Measurements from ENCODE around the gene SLIT2. TPM values are rescaled to one million over a fixed set of nuclear protein-coding genes. Genes with fewer than 3 reads are reported as not detected.

SLIT2 gene
- total RNA-seq, 6 donors from 2014 or later: 35.1 to 102 (median 53.3) TPM

DNA sequence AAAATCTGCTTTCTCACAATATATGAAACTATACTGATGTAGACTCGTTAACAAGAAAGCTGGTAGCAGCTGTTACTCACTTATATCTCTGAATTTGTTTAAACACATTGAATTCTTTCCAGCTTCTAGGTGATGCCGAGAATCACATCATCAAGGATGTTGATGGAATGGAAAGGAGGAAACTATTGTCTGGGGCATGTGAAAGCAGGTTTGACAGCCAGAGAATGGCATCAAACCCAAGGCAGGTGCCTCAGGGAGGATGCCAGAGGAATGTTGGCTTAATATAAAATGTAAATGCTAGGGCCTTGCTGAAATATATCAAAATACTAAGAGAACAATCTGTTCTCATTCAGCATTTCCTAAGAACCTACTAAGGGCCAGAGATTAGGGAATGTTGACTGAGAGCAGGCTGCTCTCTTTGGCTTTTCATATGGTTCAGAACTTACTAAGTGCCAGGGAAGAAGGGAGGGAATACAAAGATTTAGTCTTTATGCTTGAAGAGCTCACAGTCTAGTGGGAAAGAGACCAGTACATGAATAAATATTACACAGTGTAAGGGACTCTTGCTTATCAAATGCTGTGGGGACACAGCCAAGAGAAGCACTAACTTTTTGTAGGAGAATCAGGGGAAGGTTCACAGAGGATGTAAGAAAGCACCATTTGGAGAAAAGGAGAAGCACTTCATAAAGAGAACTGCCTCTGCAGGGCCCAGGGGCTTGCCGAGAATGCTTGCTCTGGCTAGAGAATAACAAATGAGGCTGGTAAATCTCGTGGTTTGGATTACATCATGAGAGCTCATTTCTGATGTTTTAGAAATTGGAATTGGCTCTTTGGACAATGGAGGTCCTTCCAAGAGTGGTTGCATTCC lies 14.7 kb downstream of the SLIT2 start:
- DNase-seq: no peak
- H3K27ac ChIP-seq: peak overlapping the region in 2 of 4 donors; percentile 27 to 61
- no peaks in the 10 kb centered on the region for H3K9me3 ChIP-seq
- no peaks in the 10 kb centered on the region for H3K36me3 ChIP-seq
- WGBS, 2 donors: 48 to 60% methylated on average over 4 of the region's 4 CpGs
- no peak overlapping the region for H3K4me3 ChIP-seq
- peak in 1 of 2 donors; percentile 79 for ATAC-seq (ENCODE audit: low FRiP score in 2 of 2)
- H3K4me1 ChIP-seq: no peaks in the 10 kb centered on the region
- H3K27me3 ChIP-seq: no peaks in the 10 kb centered on the region
- no peak for TF ChIP-seq CTCF (IDR thresholded peaks at IDR 0.05)
- TF ChIP-seq POLR2A (IDR thresholded peaks at IDR 0.05): no peak
- no peak for TF ChIP-seq POLR2AphosphoS5 (IDR thresholded peaks at IDR 0.05)
- TF ChIP-seq EP300 (IDR thresholded peaks at IDR 0.05): no peak

DNA sequence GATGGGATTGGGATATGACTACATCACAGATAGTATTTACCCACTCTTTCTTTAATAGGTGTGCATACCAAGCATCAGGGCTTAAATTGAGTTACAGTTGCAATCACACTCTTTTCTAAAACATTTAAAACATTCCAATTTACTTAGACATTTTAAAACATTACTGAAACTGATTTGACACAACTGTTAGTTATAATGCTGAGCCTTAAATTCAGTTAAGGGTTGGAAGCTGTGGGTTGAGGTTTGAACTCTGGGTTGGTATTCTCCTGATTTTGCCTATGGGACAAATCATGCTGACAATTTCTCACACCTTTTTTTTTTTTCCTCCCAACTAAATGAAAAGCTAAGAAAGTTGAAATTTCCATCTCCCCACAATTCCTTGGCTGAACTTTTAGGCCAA lies 16.3 kb downstream of the SLIT2 start:
- H3K27me3 ChIP-seq: no peaks in the 10 kb centered on the region
- H3K9me3 ChIP-seq: no peaks in the 10 kb centered on the region
- TF ChIP-seq POLR2A (IDR thresholded peaks at IDR 0.05): no peak
- TF ChIP-seq EP300 (IDR thresholded peaks at IDR 0.05): no peak
- no peak for TF ChIP-seq CTCF (IDR thresholded peaks at IDR 0.05)
- no peak for TF ChIP-seq POLR2AphosphoS5 (IDR thresholded peaks at IDR 0.05)
- no peak for ATAC-seq (ENCODE audit: low FRiP score in 2 of 2)
- no peaks in the 10 kb centered on the region for H3K36me3 ChIP-seq
- no peak overlapping the region for H3K27ac ChIP-seq
- no peak for DNase-seq
- no peak overlapping the region for H3K4me3 ChIP-seq
- no peaks in the 10 kb centered on the region for H3K4me1 ChIP-seq

- Histone ChIP-seq H3K27me3 (no peaks in the 10 kb centered on the region), H3K9me3 (no peaks in the 10 kb centered on the region), H3K4me1 (no peaks in the 10 kb centered on the region), H3K36me3 (no peaks in the 10 kb centered on the region), H3K27ac (no peak overlapping the region), H3K4me3 (no peak overlapping the region)
- TF ChIP-seq POLR2AphosphoS5 (IDR thresholded peaks at IDR 0.05): no peak
- no peak for TF ChIP-seq POLR2A (IDR thresholded peaks at IDR 0.05)
- TF ChIP-seq CTCF (IDR thresholded peaks at IDR 0.05): no peak
- TF ChIP-seq EP300 (IDR thresholded peaks at IDR 0.05): no peak
- DNase-seq (no peak), ATAC-seq (ENCODE audit: low FRiP score in 2 of 2) (no peak)
- 61 to 63% methylated on average over 1 of the region's 1 CpG for WGBS, 2 donors
Observed at GRCh38 chr4:20269320-20269719, 17.6 kb downstream of the SLIT2 start.

- WGBS, 2 donors: 47 to 53% methylated on average over 3 of the region's 3 CpGs
- Histone ChIP-seq H3K36me3 (no peaks in the 10 kb centered on the region), H3K27me3 (no peaks in the 10 kb centered on the region), H3K27ac (no peak overlapping the region), H3K9me3 (no peaks in the 10 kb centered on the region), H3K4me3 (no peak overlapping the region), H3K4me1 (no peaks in the 10 kb centered on the region)
- DNase-seq (no peak), ATAC-seq (ENCODE audit: low FRiP score in 2 of 2) (no peak)
- TF ChIP-seq POLR2A (IDR thresholded peaks at IDR 0.05) (no peak), POLR2AphosphoS5 (IDR thresholded peaks at IDR 0.05) (no peak), EP300 (IDR thresholded peaks at IDR 0.05) (no peak), CTCF (IDR thresholded peaks at IDR 0.05) (no peak)
Observed at GRCh38 chr4:20271950-20272349, 20.2 kb downstream of the SLIT2 start.

- Histone ChIP-seq H3K36me3 (no peaks in the 10 kb centered on the region), H3K27ac (no peak overlapping the region), H3K27me3 (no peaks in the 10 kb centered on the region), H3K4me1 (no peaks in the 10 kb centered on the region), H3K4me3 (no peak overlapping the region), H3K9me3 (no peaks in the 10 kb centered on the region)
- TF ChIP-seq POLR2AphosphoS5 (IDR thresholded peaks at IDR 0.05) (no peak), EP300 (IDR thresholded peaks at IDR 0.05) (no peak), POLR2A (IDR thresholded peaks at IDR 0.05) (no peak), CTCF (IDR thresholded peaks at IDR 0.05) (no peak)
- no peak for ATAC-seq (ENCODE audit: low FRiP score in 2 of 2)
- no peak for DNase-seq
- 50 to 51% methylated on average over 4 of the region's 4 CpGs for WGBS, 2 donors
Observed at GRCh38 chr4:20272411-20272872, 20.7 kb downstream of the SLIT2 start.
